Erythroblast (primary cell): ENCODE results near the gene PLCL1.

Experiments used
- GATA1 ChIP-seq: IDR thresholded peaks from 2 replicates; pipeline ENCODE4 v1.6.1; 2011; ENCODE audit warnings: low read depth, mild to moderate bottlenecking, control low read depth, low read length, moderate library complexity
- POLR2A ChIP-seq: IDR thresholded peaks from 2 replicates; pipeline ENCODE4 v1.6.1; 2011; ENCODE audit warnings: mild to moderate bottlenecking, low read length

DNA sequence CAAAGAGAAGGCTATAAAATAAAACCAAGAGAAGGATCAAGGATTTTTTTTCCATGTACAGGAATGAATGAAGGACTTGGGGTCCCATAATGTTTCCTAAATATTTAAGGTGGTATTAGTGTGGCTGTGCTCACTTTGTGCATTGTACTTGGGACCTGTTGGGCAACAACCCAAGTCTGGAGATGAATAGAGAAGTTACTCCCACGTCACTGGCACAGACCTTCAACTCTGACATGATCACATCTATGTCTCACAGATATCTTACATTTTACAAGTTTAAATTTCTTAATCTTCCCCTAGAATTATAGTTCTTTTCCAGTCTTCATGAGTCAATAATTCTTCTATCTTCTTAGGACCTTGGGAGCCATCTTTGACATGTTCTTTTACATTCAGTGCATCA is 133.4 kb downstream of the PLCL1 start:
- TF ChIP-seq POLR2A, result no peak
- TF ChIP-seq GATA1, result no peak
